Naive thymus-derived CD4-positive, alpha-beta T cell (primary cell): ENCODE data around the gene TCEAL7. TPM values are rescaled to one million over a fixed set of nuclear protein-coding genes. Genes with fewer than 3 reads are reported as not detected.

Experiments used
- ATAC-seq: fragments of 150-1000 bp; cut with Tn5 transposase; 2 replicates; pipeline ENCODE4 v1.10.0; 2021; ENCODE audit warnings: mild to moderate bottlenecking, moderate library complexity
- CTCF ChIA-PET: fragments of 350-600 bp; sonication (Branson Sonifier 250); formaldehyde crosslinking; loops from one replicate; lab custom pipeline; 2021; ENCODE audit warnings: antibody characterized with exemption; lab: Charles Lee
- POLR2A ChIA-PET: fragments of 350-600 bp; sonication (Branson Sonifier 250); formaldehyde crosslinking; loops from one replicate; lab custom pipeline; 2021; ENCODE audit warnings: antibody characterized with exemption, inconsistent platforms; lab: Charles Lee
- DNase-seq, 9 donors: peaks; one replicate each; pipeline versions ENCODE4 v3.0.0 to v3.0.0-alpha.2; 2020 to 2022; ENCODE audit warnings: mixed read lengths in 1 of 9
- H3K27ac ChIP-seq: one replicate; pipeline ENCODE4 v1.7.0; 2013; ENCODE audit warnings: mild to moderate bottlenecking, low read depth, low read length, moderate library complexity
- H3K27me3 ChIP-seq, 2 donors: one replicate each; pipeline ENCODE4 v1.7.0; 2013; ENCODE audit warnings: low read length in 2 of 2, mild to moderate bottlenecking in 2 of 2, moderate library complexity in 2 of 2; ENCODE audit not compliant: control insufficient read depth in 2 of 2, insufficient read depth in 2 of 2
- H3K36me3 ChIP-seq, 3 experiments: 1 replicate in 2 of 3; 2 replicates in 1 of 3; pipeline ENCODE4 v1.7.0; 2013; ENCODE audit warnings: low read length in 3 of 3, mild to moderate bottlenecking in 3 of 3, moderate library complexity in 1 of 3; ENCODE audit not compliant: insufficient read depth in 3 of 3, control insufficient read depth in 2 of 3
- H3K4me1 ChIP-seq, 2 donors: one replicate each; pipeline ENCODE4 v1.7.0; 2013; ENCODE audit warnings: low read length in 2 of 2, mild to moderate bottlenecking in 2 of 2, moderate library complexity in 1 of 2; ENCODE audit not compliant: control insufficient read depth in 2 of 2, insufficient read depth in 2 of 2
- H3K4me3 ChIP-seq: 2 replicates; pipeline ENCODE4 v1.7.0; 2013; ENCODE audit warnings: mild to moderate bottlenecking, low read length
- H3K9me3 ChIP-seq, 3 experiments: 1 replicate in 2 of 3; 2 replicates in 1 of 3; pipeline ENCODE4 v1.7.0; 2013; ENCODE audit warnings: low read length in 3 of 3; ENCODE audit not compliant: control insufficient read depth in 2 of 3
- H3K27ac Mint-ChIP-seq, 9 donors: one replicate each; pipeline ENCODE4 v1.8.0; 2020 to 2022; ENCODE audit warnings: mixed read lengths in 9 of 9, mild to moderate bottlenecking in 8 of 9, moderate library complexity in 5 of 9, inconsistent platforms in 2 of 9
- H3K27me3 Mint-ChIP-seq, 5 donors: one replicate each; pipeline ENCODE4 v1.8.0; 2021 to 2022; ENCODE audit warnings: mixed read lengths in 5 of 5, mild to moderate bottlenecking in 1 of 5
- H3K36me3 Mint-ChIP-seq, 5 donors: one replicate each; pipeline ENCODE4 v1.8.0; 2020 to 2022; ENCODE audit warnings: mixed read lengths in 5 of 5, mild to moderate bottlenecking in 3 of 5, inconsistent platforms in 1 of 5
- H3K4me1 Mint-ChIP-seq, 7 donors: one replicate each; pipeline ENCODE4 v1.8.0; 2020 to 2022; ENCODE audit warnings: mixed read lengths in 7 of 7, mild to moderate bottlenecking in 3 of 7, inconsistent platforms in 1 of 7
- H3K4me3 Mint-ChIP-seq, 10 donors: one replicate each; pipeline ENCODE4 v1.8.0; 2020 to 2022; ENCODE audit warnings: mild to moderate bottlenecking in 10 of 10, mixed read lengths in 10 of 10, moderate library complexity in 6 of 10, inconsistent platforms in 2 of 10
- H3K9me3 Mint-ChIP-seq, 11 donors: one replicate each; pipeline ENCODE4 v1.8.0; 2020 to 2022; ENCODE audit warnings: mixed read lengths in 11 of 11, mild to moderate bottlenecking in 4 of 11, inconsistent platforms in 1 of 11, moderate library complexity in 1 of 11
- intact Hi-C, 2 donors: fragments of 100-400 bp; cut with micrococcal nuclease; formaldehyde crosslinking; loops; one replicate each; pipeline ENCODE4 v1.15.1; 2023
- polyA plus RNA-seq, 2 donors: library from polyadenylated mRNA; unstranded; fragments of 300-500 nt; fragmentation: Illumina TruSeq; gene quantifications; one replicate each; pipeline ENCODE4 v1.2.3, GENCODE V29; 2021
- total RNA-seq, 6 experiments: library from RNA in 5 of 6; stranded (reverse) in 5 of 6; gene quantifications; 1 replicate in 5 of 6; 2 replicates in 1 of 6; pipeline ENCODE4 v1.2.3 and lab custom pipeline; 2021 to 2026

The TCEAL7 gene
- total and polyA plus RNA-seq, 7 experiments from 2014 or later, result not detected

DNA sequence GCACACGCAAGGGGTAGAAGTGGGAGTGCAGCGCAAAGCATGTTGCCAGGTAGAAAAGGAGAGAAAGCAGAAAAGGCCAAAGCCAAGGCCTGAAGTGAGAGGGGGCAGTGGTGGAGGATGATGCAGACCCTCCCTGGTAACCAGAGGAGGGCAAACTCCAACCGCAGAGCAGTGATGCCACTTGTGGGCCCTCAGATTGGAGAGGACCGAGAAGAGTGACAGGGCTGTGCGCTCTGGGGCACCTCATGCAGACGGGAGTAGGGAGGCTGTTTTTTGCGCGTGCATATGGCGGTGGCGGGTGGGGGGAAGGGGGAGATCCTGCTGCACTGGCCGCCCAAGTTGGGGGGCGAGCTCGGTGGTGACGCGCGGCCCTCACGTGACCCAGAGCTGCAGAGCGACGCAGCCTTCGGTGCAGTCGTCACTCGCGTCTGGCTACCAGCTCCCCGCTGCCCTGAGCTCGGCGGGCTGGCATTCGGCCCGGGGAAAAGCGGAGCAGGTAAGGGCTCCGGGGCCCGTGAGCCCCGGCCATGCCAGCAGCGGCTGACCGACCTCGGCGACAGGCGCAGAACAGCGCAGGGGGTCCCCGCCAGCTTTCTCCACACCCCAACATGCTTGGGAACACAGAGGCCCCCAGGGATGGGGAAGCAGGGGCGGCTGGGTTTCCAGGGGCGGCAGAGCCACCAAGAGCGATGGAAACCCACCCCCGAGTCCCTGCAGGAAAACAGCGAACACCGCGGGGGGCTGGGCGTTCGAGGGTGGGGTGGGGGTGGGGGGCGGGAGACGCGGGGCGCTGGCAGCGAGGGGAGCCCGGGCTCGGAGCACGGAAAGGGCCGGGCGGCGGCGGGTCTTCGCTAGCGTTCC lies 46.3 kb downstream of the TCEAL7 start, which contains the start of gene BEX3:
Gene BEX3, plus strand, starts transcription at position 421 of the 861 bp plus-strand sequence. CDS start 984 bp downstream, outside the sequence.
- H3K4me1 ChIP-seq, result no peaks in the 10 kb centered on the region
- H3K9me3 ChIP-seq, result no peaks in the 10 kb centered on the region
- no peaks in the 10 kb centered on the region for H3K27me3 ChIP-seq
- DNase-seq, result peak in 8 of 9 donors; percentile 21 to 61 (median 50)
- H3K4me1 Mint-ChIP-seq, result peaks cover 3 to 14% (median 7%) of the 10 kb centered on the region in 7 donors
- peak; percentile 73 for ATAC-seq
- no peaks in the 10 kb centered on the region for H3K36me3 Mint-ChIP-seq
- peak within 1 kb of the TSS; percentile 73 for H3K27ac ChIP-seq
- peaks cover 0 to 1% (median 0%) of the 10 kb centered on the region in 11 donors for H3K9me3 Mint-ChIP-seq
- peak within 1 kb of the TSS; percentile 74 to 91 (median 84) for H3K4me3 Mint-ChIP-seq
- H3K4me3 ChIP-seq, result peak within 1 kb of the TSS; percentile 27
- peak within 1 kb of the TSS in 8 of 9 donors; percentile 64 to 89 (median 76) for H3K27ac Mint-ChIP-seq
- peaks cover 0 to 3% (median 0%) of the 10 kb centered on the region in 3 experiments for H3K36me3 ChIP-seq
- ChIA-PET CTCF (interaction anchor here (0.9 to 2.3 kb wide), 2 partner anchors 84 to 88 kb away, joined by 3 to 9 read pairs; no protein-coding TSS in a partner anchor), POLR2A (interaction anchor here (1.1 to 2.3 kb wide), 4 partner anchors 30 to 121 kb away, joined by 3 to 24 read pairs (median 6); partner anchors contain the start of gene TCEAL8)
- intact Hi-C loops, result loop anchor here in 1 of 2 donors (1.0 to 2.0 kb wide), 3 partner anchors 20 to 88 kb away; partner anchors contain the start of gene TCEAL9
- peaks cover 0 to 4% (median 0%) of the 10 kb centered on the region in 5 donors for H3K27me3 Mint-ChIP-seq

DNA sequence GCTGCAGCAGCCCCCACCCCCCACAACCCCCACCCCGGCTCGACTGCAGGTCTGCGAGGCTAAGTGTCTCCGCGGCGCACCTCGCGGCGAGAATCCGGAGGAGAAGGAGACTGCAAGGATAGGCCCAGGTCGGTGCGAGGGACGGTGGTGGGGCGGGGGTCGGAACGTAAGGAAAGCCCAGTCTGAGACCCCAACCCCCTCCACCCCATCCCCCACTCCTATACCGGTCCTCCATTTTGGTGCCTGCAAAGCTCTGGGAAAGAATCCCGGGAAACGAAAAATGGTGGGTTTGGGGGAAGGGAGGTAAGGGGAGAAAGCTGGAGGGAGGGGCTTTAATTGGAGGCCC lies 46.9 kb downstream of the TCEAL7 start:
- ChIA-PET POLR2A (interaction anchor here (1.6 to 2.3 kb wide), 3 partner anchors 30 to 87 kb away, joined by 4 to 24 read pairs (median 7); no protein-coding TSS in a partner anchor), CTCF (interaction anchor here (2.3 kb wide), 1 partner anchor 87 kb away, joined by 9 read pairs; no protein-coding TSS in a partner anchor)
- ATAC-seq, result peak; percentile 18
- Mint-ChIP-seq H3K4me1 (peaks cover 3 to 14% (median 7%) of the 10 kb centered on the region in 7 donors), H3K4me3 (peak overlapping the region; percentile 74 to 91 (median 82)), H3K27me3 (peaks cover 0 to 4% (median 0%) of the 10 kb centered on the region in 5 donors), H3K9me3 (peaks cover 0 to 1% (median 0%) of the 10 kb centered on the region in 11 donors), H3K27ac (peak overlapping the region in 8 of 9 donors; percentile 36 to 89 (median 68)), H3K36me3 (no peaks in the 10 kb centered on the region)
- H3K27ac ChIP-seq, result peak overlapping the region; percentile 58
- peak in 3 of 9 donors; percentile 2 to 11 (median 4) for DNase-seq
- intact Hi-C loops, result loop anchor here in 1 of 2 donors (1.0 to 2.0 kb wide), 3 partner anchors 20 to 87 kb away; partner anchors contain the start of gene TCEAL9
- H3K4me3 ChIP-seq, result peak overlapping the region; percentile 23
- peaks cover 0 to 3% (median 0%) of the 10 kb centered on the region in 3 experiments for H3K36me3 ChIP-seq
- no peaks in the 10 kb centered on the region for H3K9me3 ChIP-seq
- H3K27me3 ChIP-seq, result no peaks in the 10 kb centered on the region
- no peaks in the 10 kb centered on the region for H3K4me1 ChIP-seq

DNA sequence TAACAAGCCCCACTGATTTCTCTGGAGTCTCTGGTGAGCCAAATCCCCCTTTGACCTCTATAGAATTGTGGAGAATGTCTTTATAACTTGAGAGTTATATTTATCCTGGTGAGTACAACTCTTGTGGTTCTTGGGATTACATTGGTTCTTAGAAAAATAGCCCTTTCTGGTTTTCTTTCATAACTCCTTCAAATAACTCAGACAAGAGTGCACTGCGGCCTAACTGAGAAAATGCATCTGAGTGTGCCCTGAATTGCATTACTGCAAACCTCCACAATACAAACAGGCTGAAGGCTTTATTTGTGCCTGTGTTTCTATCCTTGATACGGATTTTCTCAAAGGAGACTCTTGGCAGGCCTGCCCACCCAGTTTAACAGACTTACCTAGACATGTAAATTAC lies 49.0 kb downstream of the TCEAL7 start:
- DNase-seq, result no peak
- Mint-ChIP-seq H3K27me3 (peaks cover 0 to 4% (median 0%) of the 10 kb centered on the region in 5 donors), H3K4me3 (peak overlapping the region in 3 of 10 donors; percentile 29 to 68 (median 48)), H3K27ac (peak overlapping the region in 4 of 9 donors; percentile 11 to 84 (median 44)), H3K36me3 (no peaks in the 10 kb centered on the region), H3K4me1 (peaks cover 3 to 14% (median 7%) of the 10 kb centered on the region in 7 donors), H3K9me3 (peaks cover 0 to 1% (median 0%) of the 10 kb centered on the region in 11 donors)
- H3K27ac ChIP-seq, result no peak overlapping the region
- H3K9me3 ChIP-seq, result no peaks in the 10 kb centered on the region
- H3K4me1 ChIP-seq, result no peaks in the 10 kb centered on the region
- H3K4me3 ChIP-seq, result no peak overlapping the region
- intact Hi-C loops, result no loop called here
- peaks cover 0 to 3% (median 0%) of the 10 kb centered on the region in 3 experiments for H3K36me3 ChIP-seq
- ChIA-PET CTCF (no interaction called here), POLR2A (no interaction called here)
- ATAC-seq, result no peak
- no peaks in the 10 kb centered on the region for H3K27me3 ChIP-seq

Other genes with a start within 250 kb of the TCEAL7 start
- gene NXF3, start 237.1 kb upstream of the TCEAL7 start, total RNA-seq, result not detected
- gene NXF3, start 237.1 kb upstream of the TCEAL7 start, polyA plus RNA-seq, result not detected
- 10 to 100 TPM in 4 of 5 experiments, 1 to 10 TPM in 1; 8.8 to 51.2 (median 41.1) TPM for gene BEX4, start 115.1 kb upstream of the TCEAL7 start, total RNA-seq
- gene BEX4, start 115.1 kb upstream of the TCEAL7 start, polyA plus RNA-seq, result 100 to 1,000 TPM in 1 of 2 donors, 10 to 100 TPM in 1; 94.7 to 120 TPM
- gene TCEAL8, start 75.1 kb upstream of the TCEAL7 start, total RNA-seq, result 10 to 100 TPM; 12.2 to 35.0 (median 33.2) TPM
- 10 to 100 TPM; 71.4 to 82.3 TPM for gene TCEAL8, start 75.1 kb upstream of the TCEAL7 start, polyA plus RNA-seq
- not detected for gene TCEAL5, start 53.5 kb upstream of the TCEAL7 start, total RNA-seq
- gene TCEAL5, start 53.5 kb upstream of the TCEAL7 start, polyA plus RNA-seq, result not detected
- 10 to 100 TPM in 4 of 5 experiments, 1 to 10 TPM in 1; 4.8 to 48.5 (median 42.1) TPM for gene BEX2, start 19.2 kb upstream of the TCEAL7 start, total RNA-seq
- 100 to 1,000 TPM in 1 of 2 donors, 10 to 100 TPM in 1; 92.5 to 126 TPM for gene BEX2, start 19.2 kb upstream of the TCEAL7 start, polyA plus RNA-seq
- gene TCEAL9, start 26.3 kb downstream of the TCEAL7 start, total RNA-seq, result 1 to 10 TPM in 4 of 5 experiments, under 1 TPM in 1; 0.51 to 4.2 (median 1.1) TPM
- gene TCEAL9, start 26.3 kb downstream of the TCEAL7 start, polyA plus RNA-seq, result 1 to 10 TPM in 1 of 2 donors, under 1 TPM in 1; 0.53 to 5.8 TPM
- 10 to 100 TPM in 3 of 5 experiments, 1 to 10 TPM in 2; 5.9 to 75.5 (median 28.0) TPM for gene BEX3, start 46.3 kb downstream of the TCEAL7 start, total RNA-seq
- 100 to 1,000 TPM; 157 to 192 TPM for gene BEX3, start 46.3 kb downstream of the TCEAL7 start, polyA plus RNA-seq
- gene RAB40A, start 189.2 kb downstream of the TCEAL7 start, total RNA-seq, result under 1 TPM in 3 of 5 experiments, not detected in 2; 0.17 to 0.27 (median 0.19) TPM
- gene RAB40A, start 189.2 kb downstream of the TCEAL7 start, polyA plus RNA-seq, result under 1 TPM in 1 of 2 donors, not detected in 1; 0.09 TPM